Duodenal mucosa (tissue), 2 donors: ENCODE data around the gene RGS10.

Source experiments
- H3K27ac ChIP-seq: one replicate; pipeline ENCODE4 v1.7.0; 2013; ENCODE audit warnings: low read depth, low read length
- H3K27me3 ChIP-seq, 2 donors: one replicate each; pipeline ENCODE4 v1.7.0; 2013; ENCODE audit warnings: low read length in 2 of 2, control low read depth in 1 of 2; ENCODE audit not compliant: insufficient read depth in 2 of 2, control insufficient read depth in 1 of 2
- H3K36me3 ChIP-seq, 2 donors: one replicate each; pipeline ENCODE4 v1.7.0; 2013; ENCODE audit warnings: low read length in 2 of 2, control low read depth in 1 of 2; ENCODE audit not compliant: insufficient read depth in 2 of 2, control insufficient read depth in 1 of 2
- H3K4me1 ChIP-seq, 2 donors: one replicate each; pipeline ENCODE4 v1.7.0; 2013; ENCODE audit warnings: low read length in 2 of 2, control low read depth in 1 of 2; ENCODE audit not compliant: insufficient read depth in 2 of 2, control insufficient read depth in 1 of 2
- H3K4me3 ChIP-seq, 2 donors: one replicate each; pipeline ENCODE4 v1.7.0; 2013; ENCODE audit warnings: low read length in 2 of 2, low read depth in 1 of 2
- H3K9ac ChIP-seq, 2 donors: one replicate each; pipeline ENCODE4 v1.7.0; 2013; ENCODE audit warnings: low read length in 2 of 2, low read depth in 1 of 2
- H3K9me3 ChIP-seq, 2 donors: one replicate each; pipeline ENCODE4 v1.7.0; 2013; ENCODE audit warnings: low read length in 2 of 2, control low read depth in 1 of 2; ENCODE audit not compliant: control insufficient read depth in 1 of 2

RGS10 gene

DNA sequence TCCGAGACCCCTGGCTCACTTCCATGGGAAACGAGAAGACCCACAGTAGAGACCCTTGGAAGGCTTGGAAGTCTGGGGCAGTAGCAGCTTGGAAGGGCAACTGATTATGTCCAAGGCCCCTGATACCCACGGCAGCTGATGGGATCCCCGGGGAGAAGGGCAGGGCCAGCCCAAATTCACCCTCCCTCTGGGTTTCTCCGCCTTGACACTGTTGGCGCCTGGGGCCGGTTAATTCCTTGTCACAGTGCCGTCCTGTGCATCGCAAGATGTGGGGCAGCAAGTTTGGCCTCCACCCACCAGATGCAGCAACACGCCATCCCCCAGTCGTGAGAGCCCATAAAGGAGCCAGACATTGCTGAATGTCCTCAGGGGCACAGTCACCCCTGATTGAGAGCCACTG is 89.2 kb downstream of the RGS10 start:
- H3K27ac ChIP-seq = no peak overlapping the region
- no peaks in the 10 kb centered on the region for H3K4me1 ChIP-seq
- H3K9ac ChIP-seq = no peak overlapping the region
- H3K36me3 ChIP-seq = peaks cover 26 to 38% of the 10 kb centered on the region in 2 donors
- no peaks in the 10 kb centered on the region for H3K9me3 ChIP-seq
- no peaks in the 10 kb centered on the region for H3K27me3 ChIP-seq
- no peak overlapping the region for H3K4me3 ChIP-seq

DNA sequence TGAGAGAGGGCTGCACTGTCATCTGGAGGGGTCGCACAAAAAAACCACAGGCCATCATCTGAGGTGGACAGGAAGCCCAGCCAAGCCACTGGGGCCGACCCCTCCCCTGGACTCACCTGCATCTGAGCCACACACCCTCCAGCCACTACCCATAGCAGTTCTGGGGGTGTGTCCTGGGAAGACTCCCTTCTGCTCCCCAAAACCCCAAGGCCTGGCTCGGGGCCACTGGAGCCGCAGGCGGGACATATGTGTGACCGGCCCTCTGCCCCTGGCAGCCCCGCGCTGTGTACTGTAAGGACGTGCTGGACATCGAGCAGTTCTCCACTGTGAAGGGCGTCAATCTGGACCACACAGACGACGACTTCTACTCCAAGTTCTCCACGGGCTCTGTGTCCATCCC is 90.1 kb downstream of the RGS10 start:
- Histone ChIP-seq H3K9ac (no peak overlapping the region), H3K4me1 (no peaks in the 10 kb centered on the region), H3K36me3 (peaks cover 35 to 47% of the 10 kb centered on the region in 2 donors), H3K4me3 (no peak overlapping the region), H3K27ac (no peak overlapping the region), H3K27me3 (no peaks in the 10 kb centered on the region), H3K9me3 (no peaks in the 10 kb centered on the region)

DNA sequence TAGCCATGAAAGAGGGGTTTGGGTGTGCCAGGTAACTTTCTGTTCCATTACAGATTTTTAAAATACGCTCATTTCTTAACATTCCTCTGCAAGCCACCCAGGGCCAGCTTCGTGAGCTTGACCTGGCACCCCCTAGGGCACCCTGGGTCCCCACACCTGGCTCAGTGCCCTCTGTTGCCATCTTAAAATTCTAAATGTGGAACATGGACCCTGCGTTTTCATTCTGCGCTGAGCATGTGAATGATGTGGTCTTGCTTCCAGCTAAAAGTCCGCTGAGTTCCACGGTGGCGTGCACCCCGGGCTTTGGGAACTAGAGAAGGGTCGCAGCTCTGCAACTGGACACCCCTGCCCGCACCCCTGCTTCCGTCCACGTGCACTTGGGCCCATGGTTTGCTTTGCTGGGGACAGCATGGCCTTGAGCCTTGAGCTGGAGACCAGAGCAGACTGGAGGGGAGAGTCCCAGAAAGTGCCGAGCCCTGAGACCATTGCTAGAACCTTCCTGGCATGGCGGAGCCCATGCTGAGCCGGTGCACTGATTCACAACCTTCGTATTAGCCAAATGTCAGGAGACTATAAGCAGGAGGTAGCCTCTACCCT is 91.1 kb downstream of the RGS10 start:
- Histone ChIP-seq H3K9ac (no peak overlapping the region), H3K4me1 (no peaks in the 10 kb centered on the region), H3K9me3 (no peaks in the 10 kb centered on the region), H3K36me3 (peaks cover 35 to 48% of the 10 kb centered on the region in 2 donors), H3K4me3 (no peak overlapping the region), H3K27me3 (no peaks in the 10 kb centered on the region), H3K27ac (no peak overlapping the region)

DNA sequence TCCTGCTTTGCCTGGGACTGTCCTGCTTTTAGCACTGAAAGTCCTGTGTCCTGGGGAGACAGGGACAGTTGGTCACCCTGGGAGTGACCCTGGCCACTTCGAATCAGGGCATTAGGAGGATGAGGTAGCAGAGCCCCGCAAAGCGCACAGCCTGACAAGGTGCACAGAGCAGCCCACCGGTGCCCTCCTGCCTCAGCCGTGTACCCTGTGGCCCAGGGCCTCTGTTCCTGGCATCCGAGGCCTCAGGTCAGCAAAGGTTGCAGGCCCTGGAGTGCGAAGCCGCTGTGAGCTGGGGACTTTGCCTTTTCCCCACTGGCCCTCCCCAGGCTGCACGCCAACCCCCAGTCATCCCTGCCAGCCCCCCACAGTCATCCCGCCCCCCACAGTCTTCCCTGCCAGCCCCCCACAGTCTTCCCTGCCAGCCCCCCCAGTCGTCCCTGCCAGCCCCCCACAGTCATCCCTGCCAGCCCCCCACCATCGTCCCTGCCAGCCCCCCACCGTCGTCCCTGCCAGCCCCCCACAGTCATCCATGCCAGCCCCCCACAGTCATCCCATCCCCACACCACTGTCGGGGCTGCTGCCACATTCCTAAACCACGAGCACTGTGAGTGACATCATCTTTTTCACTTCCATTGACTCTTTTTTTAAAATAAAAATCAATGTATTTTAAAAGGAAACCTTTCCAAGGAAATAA is 91.8 kb downstream of the RGS10 start:
- H3K27ac ChIP-seq = no peak overlapping the region
- H3K9ac ChIP-seq = no peak overlapping the region
- no peaks in the 10 kb centered on the region for H3K27me3 ChIP-seq
- H3K36me3 ChIP-seq = peaks cover 35 to 45% of the 10 kb centered on the region in 2 donors
- no peak overlapping the region for H3K4me3 ChIP-seq
- H3K4me1 ChIP-seq = no peaks in the 10 kb centered on the region
- H3K9me3 ChIP-seq = no peaks in the 10 kb centered on the region
